B cell (primary cell): Measurements from ENCODE around the gene CHCHD3.

Experiments
- EZH2 ChIP-seq: IDR thresholded peaks from 2 replicates; pipeline ENCODE4 v1.6.1; 2012; ENCODE audit warnings: borderline replicate concordance, low read depth, mild to moderate bottlenecking, moderate library complexity, low read length; ENCODE audit not compliant: insufficient read depth, poor library complexity, severe bottlenecking
- TF ChIP-seq, protein P1 (sequence below): fragments of 200-600 bp; IDR thresholded peaks from one replicate; pipeline ENCODE4 v1.8.0; 2022; ENCODE audit warnings: antibody characterized with exemption, mild to moderate bottlenecking

DNA sequence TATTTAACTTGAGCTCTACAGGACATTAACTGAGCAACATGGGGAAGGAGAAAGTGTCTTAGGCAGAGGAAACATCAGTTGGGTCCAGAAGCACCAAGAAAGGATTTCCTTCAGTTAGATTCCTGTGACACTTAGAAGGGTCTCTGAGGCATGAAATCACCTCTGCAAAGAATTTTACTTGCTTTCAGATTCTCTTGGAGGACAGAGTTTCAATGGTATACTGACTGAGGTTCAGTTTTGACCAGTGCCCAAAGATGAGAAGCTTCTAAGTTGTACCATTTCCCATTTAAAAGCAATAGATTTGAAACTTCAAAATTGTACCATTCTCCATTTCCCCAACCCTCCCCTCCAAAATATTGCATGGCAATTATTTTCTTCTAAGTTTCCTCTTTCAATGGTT lies 102.4 kb downstream of the CHCHD3 start:
- TF ChIP-seq, protein P1, sequence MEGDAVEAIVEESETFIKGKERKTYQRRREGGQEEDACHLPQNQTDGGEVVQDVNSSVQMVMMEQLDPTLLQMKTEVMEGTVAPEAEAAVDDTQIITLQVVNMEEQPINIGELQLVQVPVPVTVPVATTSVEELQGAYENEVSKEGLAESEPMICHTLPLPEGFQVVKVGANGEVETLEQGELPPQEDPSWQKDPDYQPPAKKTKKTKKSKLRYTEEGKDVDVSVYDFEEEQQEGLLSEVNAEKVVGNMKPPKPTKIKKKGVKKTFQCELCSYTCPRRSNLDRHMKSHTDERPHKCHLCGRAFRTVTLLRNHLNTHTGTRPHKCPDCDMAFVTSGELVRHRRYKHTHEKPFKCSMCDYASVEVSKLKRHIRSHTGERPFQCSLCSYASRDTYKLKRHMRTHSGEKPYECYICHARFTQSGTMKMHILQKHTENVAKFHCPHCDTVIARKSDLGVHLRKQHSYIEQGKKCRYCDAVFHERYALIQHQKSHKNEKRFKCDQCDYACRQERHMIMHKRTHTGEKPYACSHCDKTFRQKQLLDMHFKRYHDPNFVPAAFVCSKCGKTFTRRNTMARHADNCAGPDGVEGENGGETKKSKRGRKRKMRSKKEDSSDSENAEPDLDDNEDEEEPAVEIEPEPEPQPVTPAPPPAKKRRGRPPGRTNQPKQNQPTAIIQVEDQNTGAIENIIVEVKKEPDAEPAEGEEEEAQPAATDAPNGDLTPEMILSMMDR, result no peak
- no peak for TF ChIP-seq EZH2
